Articular chondrocyte of knee joint (primary cell): Measurements from ENCODE around the gene HEPH. TPM values are rescaled to one million over a fixed set of nuclear protein-coding genes. Genes with fewer than 3 reads are reported as not detected.

Experiments used
- total RNA-seq: library from RNA; depleted of rRNA; stranded (reverse); fragments of >200 nt; gene quantifications from 2 replicates; pipeline ENCODE4 v1.2.3, GENCODE V29; 2012

The HEPH gene
- 0.13 and 0.54 TPM in 2 replicates for total RNA-seq

DNA sequence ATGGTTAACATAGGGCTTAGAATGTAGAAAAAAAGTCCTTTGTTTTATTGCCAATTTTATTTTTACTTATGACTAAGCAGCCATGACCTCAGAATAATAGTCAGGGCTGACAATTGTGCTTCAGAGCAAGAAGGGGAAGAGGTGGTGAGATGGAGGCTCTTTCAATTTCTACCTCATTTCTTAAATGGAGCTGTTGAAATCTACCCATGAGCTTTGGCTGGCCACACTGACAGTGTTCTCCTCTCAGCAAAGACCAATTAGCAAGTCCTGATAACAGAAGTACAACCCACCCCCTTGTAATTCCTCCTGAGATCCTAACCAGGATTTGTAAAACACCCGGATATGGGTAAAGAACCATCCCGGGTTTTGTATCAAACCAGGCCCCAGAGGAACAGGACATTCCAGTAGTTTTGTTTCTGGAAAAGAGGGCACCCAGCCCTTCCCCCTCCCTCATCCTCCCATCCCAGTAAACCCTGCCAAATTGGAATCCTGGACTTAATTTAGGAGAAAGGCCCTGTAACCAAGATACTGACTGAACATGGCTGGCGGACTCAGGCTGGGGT is at the start of gene HEPH:
TSS of gene HEPH (plus strand) at position 399 of the 563 bp plus-strand sequence. CDS start 6,324 bp downstream, outside the sequence.

Other genes with a start within 250 kb of the HEPH start
- gene VSIG4, start 124.2 kb upstream of the HEPH start, total RNA-seq, result not detected in 2 replicates